ENCODE results near the gene CHMP6.
A peak's percentile ranks its signal among the peaks of the same experiment; 100 is the strongest.

DNA sequence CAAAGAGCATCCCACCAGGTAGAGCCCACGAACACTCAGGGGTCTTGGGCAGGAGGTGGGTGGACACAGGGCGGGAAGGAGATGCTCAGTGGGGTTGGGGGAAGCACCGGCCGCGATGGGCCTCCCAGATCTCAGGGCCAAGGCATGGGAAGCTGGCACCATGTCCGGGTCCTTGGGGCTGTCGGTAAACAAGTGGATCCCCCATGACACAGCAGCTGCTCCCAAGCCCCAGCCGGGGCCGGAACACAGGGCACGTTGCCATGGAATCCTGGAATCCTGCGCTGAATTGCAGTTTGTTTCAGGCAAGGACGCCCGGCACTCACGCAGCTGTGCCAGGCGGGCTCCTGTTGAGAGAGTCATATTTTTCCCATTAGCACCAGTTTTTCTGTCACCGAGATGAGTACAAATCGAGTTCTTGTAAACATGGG, 23.0 kb upstream of the CHMP6 start:
- TF ChIP-seq POLR2AphosphoS5 (IDR thresholded peaks at IDR 0.05) (peak in 1 of 3 donors; percentile 37), POLR2A (IDR thresholded peaks at IDR 0.05) (no peak)
- TF ChIP-seq, protein P1, sequence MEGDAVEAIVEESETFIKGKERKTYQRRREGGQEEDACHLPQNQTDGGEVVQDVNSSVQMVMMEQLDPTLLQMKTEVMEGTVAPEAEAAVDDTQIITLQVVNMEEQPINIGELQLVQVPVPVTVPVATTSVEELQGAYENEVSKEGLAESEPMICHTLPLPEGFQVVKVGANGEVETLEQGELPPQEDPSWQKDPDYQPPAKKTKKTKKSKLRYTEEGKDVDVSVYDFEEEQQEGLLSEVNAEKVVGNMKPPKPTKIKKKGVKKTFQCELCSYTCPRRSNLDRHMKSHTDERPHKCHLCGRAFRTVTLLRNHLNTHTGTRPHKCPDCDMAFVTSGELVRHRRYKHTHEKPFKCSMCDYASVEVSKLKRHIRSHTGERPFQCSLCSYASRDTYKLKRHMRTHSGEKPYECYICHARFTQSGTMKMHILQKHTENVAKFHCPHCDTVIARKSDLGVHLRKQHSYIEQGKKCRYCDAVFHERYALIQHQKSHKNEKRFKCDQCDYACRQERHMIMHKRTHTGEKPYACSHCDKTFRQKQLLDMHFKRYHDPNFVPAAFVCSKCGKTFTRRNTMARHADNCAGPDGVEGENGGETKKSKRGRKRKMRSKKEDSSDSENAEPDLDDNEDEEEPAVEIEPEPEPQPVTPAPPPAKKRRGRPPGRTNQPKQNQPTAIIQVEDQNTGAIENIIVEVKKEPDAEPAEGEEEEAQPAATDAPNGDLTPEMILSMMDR (IDR thresholded peaks at IDR 0.05): no peak
